NB4 (cell line): Measurements from ENCODE around the gene ZNF234.
"Not testable (repeated sequence)": the region's sequence is repeated elsewhere in the genome, so short reads cannot be mapped to it uniquely, and the experiment has no call there.

Experiments
- DNase-seq: peaks from one replicate; pipeline ENCODE4 v3.0.0; 2010; ENCODE audit warnings: low read depth
- H3K4me3 ChIP-seq: one replicate; pipeline ENCODE4 v1.5.1; 2011; ENCODE audit warnings: mild to moderate bottlenecking, low read depth, low read length, moderate library complexity
- CTCF ChIP-seq: IDR thresholded peaks from one replicate; pipeline ENCODE4 v1.5.1; 2012; ENCODE audit warnings: low read depth, low read length
- MAX ChIP-seq: IDR thresholded peaks from 2 replicates; pipeline ENCODE4 v1.6.1; 2011; ENCODE audit warnings: low read depth, low read length
- MYC ChIP-seq: IDR thresholded peaks from 2 replicates; pipeline ENCODE4 v1.6.1; 2011; ENCODE audit warnings: low read depth, low read length
- POLR2A ChIP-seq: IDR thresholded peaks from 2 replicates; pipeline ENCODE4 v1.6.1; 2011; ENCODE audit warnings: mild to moderate bottlenecking; ENCODE audit not compliant: insufficient read length; ENCODE audit errors: extremely low read depth

Gene ZNF234

GRCh38 chr19:44111910-44112463 lies 29.4 kb upstream of the ZNF234 start:
- TF ChIP-seq CTCF, result no peak
- no peak for TF ChIP-seq MAX
- no peak for TF ChIP-seq POLR2A
- no peak for TF ChIP-seq MYC
- peak overlapping the region; percentile 89 for H3K4me3 ChIP-seq
- DNase-seq, result peak; percentile 20

- no peak for DNase-seq
- peak overlapping the region; percentile 89 for H3K4me3 ChIP-seq
- TF ChIP-seq MYC (no peak), MAX (no peak)
These were observed 28.6 kb upstream of the ZNF234 start for GRCh38 chr19:44112802-44113137.

GRCh38 chr19:44113138-44113783 lies 28.1 kb upstream of the ZNF234 start, which contains the start of gene ZNF225:
Gene ZNF225 (plus strand): TSS chr19:44113399. CDS start chr19:44115828, 2,429 bp downstream.
- TF ChIP-seq POLR2A, result peak; percentile 47
- TF ChIP-seq MAX, result no peak
- TF ChIP-seq MYC, result peak; percentile 30; the same call in 1 of the 2 replicates
- DNase-seq, result peak; percentile 95
- peak within 1 kb of the TSS; percentile 89 for H3K4me3 ChIP-seq

GRCh38 chr19:44113784-44114390 lies 27.5 kb upstream of the ZNF234 start:
- TF ChIP-seq MAX (no peak), MYC (no peak), CTCF (no peak), POLR2A (no peak)
- peak overlapping the region; percentile 89 for H3K4me3 ChIP-seq
- DNase-seq, result peak; percentile 8

- not testable (repeated sequence) for DNase-seq, H3K4me3 ChIP-seq
These were observed 20.2 kb upstream of the ZNF234 start for GRCh38 chr19:44121162-44121561.

- H3K4me3 ChIP-seq, result no peak overlapping the region
- no peak for DNase-seq
- TF ChIP-seq MYC (no peak), MAX (no peak), POLR2A (no peak), CTCF (no peak)
These were observed 9.4 kb upstream of the ZNF234 start for GRCh38 chr19:44131955-44132354.

- H3K4me3 ChIP-seq, result peak overlapping the region; percentile 89
- peak; percentile 12 for DNase-seq
- TF ChIP-seq POLR2A (no peak), MAX (no peak), CTCF (no peak), MYC (no peak)
These were observed 692 bp downstream of the ZNF234 start for GRCh38 chr19:44142059-44142433.
